ENCODE data around the gene NKD1.
A peak's percentile ranks its signal among the peaks of the same experiment; 100 is the strongest.

The NKD1 gene

DNA sequence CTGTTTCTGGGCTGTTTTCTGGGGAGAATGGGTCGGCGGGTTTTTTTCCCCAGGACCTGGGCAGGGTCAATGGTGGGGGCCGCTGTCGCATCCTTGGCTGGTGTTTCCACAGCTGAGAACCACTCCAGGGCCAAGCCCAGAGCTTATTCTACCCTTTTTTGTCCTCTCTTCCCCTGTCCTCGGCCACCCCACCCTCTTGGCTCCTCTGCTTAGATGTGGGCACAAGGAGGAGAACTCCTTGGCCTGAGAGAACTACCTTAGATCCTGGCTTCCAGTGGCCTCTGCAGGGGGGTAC is 149.2 kb downstream of the NKD1 start:
- no peak for TF ChIP-seq ZNF274 (IDR thresholded peaks at IDR 0.05; ENCODE audit: low read depth, low read length)
- H3K4me3 ChIP-seq (ENCODE audit: low read length) = peak overlapping the region; percentile 50; the same call in 1 of the 2 replicates

DNA sequence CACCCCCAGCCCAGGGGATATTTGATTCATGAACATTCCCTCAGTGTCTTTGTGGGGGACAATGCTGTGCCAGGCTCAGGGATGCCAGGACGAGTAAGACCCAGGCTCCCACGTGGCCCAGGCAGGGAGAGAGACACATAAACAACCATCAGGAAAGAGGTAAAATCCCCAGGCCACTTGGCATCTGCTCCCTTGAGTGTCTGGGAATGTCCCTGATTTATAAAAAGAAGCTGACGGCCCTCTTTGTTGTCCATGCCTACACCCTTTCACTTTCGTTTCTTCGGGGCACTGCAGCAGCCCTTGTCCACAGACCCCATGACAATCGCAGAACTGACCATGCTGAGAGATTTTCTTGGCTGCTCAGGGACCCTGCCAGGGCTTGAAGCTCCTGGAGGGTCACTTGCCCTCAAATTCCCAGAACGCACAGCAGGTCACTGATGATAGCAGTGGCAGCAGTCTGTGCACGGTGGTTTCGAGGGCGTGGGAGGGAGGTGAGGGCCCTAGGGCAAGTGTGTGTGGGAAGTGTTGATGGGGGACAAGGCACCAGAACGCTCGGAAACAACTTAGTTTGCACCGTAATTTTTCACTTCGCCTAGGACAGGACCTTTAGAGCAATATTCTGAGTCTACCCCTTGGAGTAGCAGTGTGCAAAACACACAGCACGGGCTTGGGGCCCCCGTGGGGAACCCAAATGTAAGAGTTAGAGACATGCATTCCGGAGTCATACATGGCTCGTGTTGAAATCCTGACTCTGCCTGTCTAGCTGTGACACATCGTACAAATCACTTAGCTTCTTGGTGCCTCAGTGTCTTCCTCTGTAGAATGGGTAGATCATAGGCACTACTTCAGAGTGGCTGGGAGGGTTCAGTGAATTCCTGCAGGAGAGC is 149.9 kb downstream of the NKD1 start:
- TF ChIP-seq ZNF274 (IDR thresholded peaks at IDR 0.05; ENCODE audit: low read depth, low read length) = no peak
- H3K4me3 ChIP-seq (ENCODE audit: low read length) = peak overlapping the region; percentile 50; the same call in 1 of the 2 replicates

All from GM08714 (cell line).